Panc1 (cell line): Measurements from ENCODE around the gene LRRC61. TPM values are rescaled to one million over a fixed set of nuclear protein-coding genes. Genes with fewer than 3 reads are reported as not detected.
A peak's percentile ranks its signal among the peaks of the same experiment; 100 is the strongest.

Experiments
- ATAC-seq: fragments of 200-7000 bp; cut with Tn5 transposase; 2 replicates; pipeline ENCODE4 v1.9.1; 2020; ENCODE audit warnings: mild to moderate bottlenecking, moderate library complexity
- BruUV-seq: library from RNA; stranded (reverse); fragments of 400-500 nt; replicated peaks from 2 replicates; lab custom pipeline; 2021; lab: Mats Ljungman, UMichigan
- CTCF ChIA-PET: fragments of 300-600 bp; sonication (Branson Sonifier 250); formaldehyde crosslinking; loops from one replicate; lab custom pipeline; 2022; ENCODE audit warnings: antibody characterized with exemption; lab: Charles Lee
- POLR2A ChIA-PET: fragments of 300-600 bp; sonication (Branson Sonifier 250); formaldehyde crosslinking; loops from one replicate; lab custom pipeline; 2022; ENCODE audit warnings: antibody characterized with exemption; lab: Charles Lee
- DNase-seq: peaks from one replicate; pipeline ENCODE4 v3.0.0-alpha.2; 2010; ENCODE audit warnings: low read depth, low spot score
- H3K27ac ChIP-seq: 2 replicates; pipeline ENCODE4 v1.5.1; 2011; ENCODE audit warnings: mild to moderate bottlenecking, low read length, inconsistent platforms
- H3K27me3 ChIP-seq: fragments of 200-500 bp; sonication (Bioruptor generic); 2 replicates; pipeline ENCODE4 v1.6.0; 2014; ENCODE audit warnings: low read length, inconsistent platforms; ENCODE audit not compliant: control insufficient read depth, insufficient read depth
- H3K36me3 ChIP-seq: fragments of 200-500 bp; sonication (Bioruptor generic); 2 replicates; pipeline ENCODE4 v1.5.1; 2014; ENCODE audit warnings: inconsistent platforms, mild to moderate bottlenecking, low read length, moderate library complexity; ENCODE audit not compliant: control insufficient read depth, insufficient read depth
- H3K4me1 ChIP-seq: 2 replicates; pipeline ENCODE4 v1.5.1; 2011; ENCODE audit warnings: inconsistent platforms, mild to moderate bottlenecking, low read length, moderate library complexity; ENCODE audit not compliant: control insufficient read depth, insufficient read depth
- H3K4me3 ChIP-seq, 2 experiments: 2 replicates each; pipeline ENCODE4 v1.5.1; 2011 to 2012; ENCODE audit warnings: low read depth in 2 of 2, low read length in 2 of 2, mild to moderate bottlenecking in 2 of 2, inconsistent platforms in 1 of 2, moderate library complexity in 1 of 2
- H3K9me3 ChIP-seq: fragments of 200-500 bp; sonication (Bioruptor generic); 2 replicates; pipeline ENCODE4 v1.5.1; 2014; ENCODE audit warnings: low read depth, mild to moderate bottlenecking, inconsistent platforms, low read length, moderate library complexity; ENCODE audit not compliant: control insufficient read depth, insufficient read depth
- POLR2AphosphoS5 ChIP-seq: IDR thresholded peaks from 2 replicates; pipeline ENCODE4 v1.6.1; 2012; ENCODE audit warnings: mild to moderate bottlenecking, low read depth, low read length, moderate library complexity
- REST ChIP-seq, 2 experiments: IDR thresholded peaks; 2 replicates each; pipeline ENCODE4 v1.6.1; 2011 to 2012; ENCODE audit warnings: low read depth in 2 of 2, control low read depth in 1 of 2, low read length in 1 of 2, mild to moderate bottlenecking in 1 of 2, moderate library complexity in 1 of 2; ENCODE audit not compliant: insufficient read depth in 1 of 2
- SIN3A ChIP-seq: IDR thresholded peaks from 2 replicates; pipeline ENCODE4 v1.6.1; 2012; ENCODE audit warnings: low read depth, mild to moderate bottlenecking, low read length, moderate library complexity, borderline replicate concordance; ENCODE audit not compliant: insufficient read depth
- TCF7L2 ChIP-seq: IDR thresholded peaks from 2 replicates; pipeline ENCODE4 v1.6.1; 2011; ENCODE audit warnings: mild to moderate bottlenecking, low read depth, low read length, inconsistent platforms
- in situ Hi-C: cut with HindIII; loops from 2 replicates; pipeline ENCODE4 v1.10.0; 2016; ENCODE audit warnings: low sequenced_read_pairs, low pct_unique_long_range_greater_than_20kb
- intact Hi-C: fragments of 100-400 bp; cut with micrococcal nuclease; formaldehyde crosslinking; loops from one replicate; pipeline ENCODE4 v1.10.0; 2022; ENCODE audit not compliant: unreplicated experiment
- total RNA-seq: library from RNA; stranded (reverse); gene quantifications from one replicate; pipeline ENCODE4 v1.2.1, GENCODE V29; 2021; ENCODE audit not compliant: unreplicated experiment
- TF ChIP-seq, protein P1 (sequence below): fragments of 450-650 bp; IDR thresholded peaks from 2 replicates; pipeline ENCODE4 v1.5.1; 2017; ENCODE audit warnings: mild to moderate bottlenecking

LRRC61 gene
- total RNA-seq, 1 experiment from 2014 or later, result 13.8 TPM

GRCh38 chr7:150323682-150324372, 672 bp downstream of the LRRC61 start:
- intact Hi-C loops (no loop called here), in situ Hi-C loops (no loop called here)
- Histone ChIP-seq H3K9me3 (no peaks in the 10 kb centered on the region), H3K4me3 (peak overlapping the region; percentile 57 to 80), H3K36me3 (no peaks in the 10 kb centered on the region), H3K27me3 (no peaks in the 10 kb centered on the region), H3K4me1 (peaks cover 26% of the 10 kb centered on the region), H3K27ac (peak overlapping the region; percentile 92)
- TF ChIP-seq SIN3A (no peak), TCF7L2 (no peak), REST (IDR thresholded peaks at IDR 0.05; ENCODE audit: insufficient read depth in 1 of 2, low read depth in 2 of 2, low read length in 1 of 2) (no peak), POLR2AphosphoS5 (no peak)
- TF ChIP-seq, protein P1, sequence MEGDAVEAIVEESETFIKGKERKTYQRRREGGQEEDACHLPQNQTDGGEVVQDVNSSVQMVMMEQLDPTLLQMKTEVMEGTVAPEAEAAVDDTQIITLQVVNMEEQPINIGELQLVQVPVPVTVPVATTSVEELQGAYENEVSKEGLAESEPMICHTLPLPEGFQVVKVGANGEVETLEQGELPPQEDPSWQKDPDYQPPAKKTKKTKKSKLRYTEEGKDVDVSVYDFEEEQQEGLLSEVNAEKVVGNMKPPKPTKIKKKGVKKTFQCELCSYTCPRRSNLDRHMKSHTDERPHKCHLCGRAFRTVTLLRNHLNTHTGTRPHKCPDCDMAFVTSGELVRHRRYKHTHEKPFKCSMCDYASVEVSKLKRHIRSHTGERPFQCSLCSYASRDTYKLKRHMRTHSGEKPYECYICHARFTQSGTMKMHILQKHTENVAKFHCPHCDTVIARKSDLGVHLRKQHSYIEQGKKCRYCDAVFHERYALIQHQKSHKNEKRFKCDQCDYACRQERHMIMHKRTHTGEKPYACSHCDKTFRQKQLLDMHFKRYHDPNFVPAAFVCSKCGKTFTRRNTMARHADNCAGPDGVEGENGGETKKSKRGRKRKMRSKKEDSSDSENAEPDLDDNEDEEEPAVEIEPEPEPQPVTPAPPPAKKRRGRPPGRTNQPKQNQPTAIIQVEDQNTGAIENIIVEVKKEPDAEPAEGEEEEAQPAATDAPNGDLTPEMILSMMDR, result no peak
- ChIA-PET POLR2A (no interaction called here), CTCF (no interaction called here)
- ATAC-seq (peak; percentile 43; the same call in 1 of the 2 replicates), DNase-seq (no peak)
- TSS peak; percentile 51 for BruUV-seq

- TF ChIP-seq TCF7L2 (no peak), SIN3A (no peak), REST (IDR thresholded peaks at IDR 0.05; ENCODE audit: insufficient read depth in 1 of 2, low read depth in 2 of 2, low read length in 1 of 2) (no peak), POLR2AphosphoS5 (no peak)
- TF ChIP-seq, protein P1, result no peak
- intact Hi-C loops (no loop called here), in situ Hi-C loops (no loop called here)
- ChIA-PET POLR2A (interaction anchor here (0.6 kb wide), 1 partner anchor 294 kb away, joined by 6 read pairs; no protein-coding TSS in a partner anchor), CTCF (no interaction called here)
- DNase-seq (no peak), ATAC-seq (peak; percentile 37)
- no TSS peak for BruUV-seq
- Histone ChIP-seq H3K4me3 (peak overlapping the region; percentile 57 to 80), H3K4me1 (peaks cover 26% of the 10 kb centered on the region), H3K27ac (peak overlapping the region; percentile 92), H3K36me3 (no peaks in the 10 kb centered on the region), H3K27me3 (no peaks in the 10 kb centered on the region), H3K9me3 (no peaks in the 10 kb centered on the region)
Observed at GRCh38 chr7:150324373-150324961, 1.3 kb downstream of the LRRC61 start.
